ENCODE measurements around the gene MEGF6.
A peak's percentile ranks its signal among the peaks of the same experiment; 100 is the strongest.

The MEGF6 gene

DNA sequence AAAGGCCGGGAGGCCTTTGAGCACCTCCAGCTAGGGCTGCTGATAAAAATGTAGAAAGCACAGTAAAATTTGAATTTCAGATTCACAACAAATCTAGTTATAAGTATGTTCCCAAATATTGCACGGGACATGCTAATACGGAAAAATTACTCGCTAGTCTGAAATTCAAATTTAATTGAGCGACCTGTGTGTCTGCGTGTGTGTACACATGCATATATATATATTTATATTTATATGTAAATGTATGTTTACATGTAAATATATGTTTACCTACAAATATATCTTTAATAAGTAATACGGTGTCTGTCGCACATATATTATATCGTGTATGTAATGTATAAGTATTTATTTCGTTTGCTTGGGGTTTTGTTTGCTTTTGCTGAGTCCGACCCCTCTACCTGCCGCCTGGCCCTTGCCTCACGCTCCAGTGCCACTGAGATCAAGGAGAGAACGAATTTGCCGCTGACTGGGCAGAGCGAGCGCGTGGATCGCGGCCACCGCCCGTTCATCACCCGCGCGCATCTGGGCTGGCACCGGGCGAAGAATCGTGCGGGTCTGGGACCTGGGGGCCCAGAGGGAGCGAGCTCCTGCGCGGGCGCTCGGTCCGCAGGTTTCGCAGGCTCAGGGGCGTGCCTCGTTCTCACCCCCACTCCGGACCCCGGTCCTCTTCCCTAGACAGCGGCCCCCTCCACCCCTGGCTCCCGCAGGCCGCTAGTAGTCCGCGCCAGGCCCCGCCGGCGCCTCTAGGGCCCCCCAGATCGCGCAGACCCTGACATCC is 39.1 kb upstream of the MEGF6 start:
- H3K4me3 ChIP-seq (ENCODE audit: low read length): no peak overlapping the region
- TF ChIP-seq ZNF274 (IDR thresholded peaks at IDR 0.05; ENCODE audit: low read depth, low read length): no peak

DNA sequence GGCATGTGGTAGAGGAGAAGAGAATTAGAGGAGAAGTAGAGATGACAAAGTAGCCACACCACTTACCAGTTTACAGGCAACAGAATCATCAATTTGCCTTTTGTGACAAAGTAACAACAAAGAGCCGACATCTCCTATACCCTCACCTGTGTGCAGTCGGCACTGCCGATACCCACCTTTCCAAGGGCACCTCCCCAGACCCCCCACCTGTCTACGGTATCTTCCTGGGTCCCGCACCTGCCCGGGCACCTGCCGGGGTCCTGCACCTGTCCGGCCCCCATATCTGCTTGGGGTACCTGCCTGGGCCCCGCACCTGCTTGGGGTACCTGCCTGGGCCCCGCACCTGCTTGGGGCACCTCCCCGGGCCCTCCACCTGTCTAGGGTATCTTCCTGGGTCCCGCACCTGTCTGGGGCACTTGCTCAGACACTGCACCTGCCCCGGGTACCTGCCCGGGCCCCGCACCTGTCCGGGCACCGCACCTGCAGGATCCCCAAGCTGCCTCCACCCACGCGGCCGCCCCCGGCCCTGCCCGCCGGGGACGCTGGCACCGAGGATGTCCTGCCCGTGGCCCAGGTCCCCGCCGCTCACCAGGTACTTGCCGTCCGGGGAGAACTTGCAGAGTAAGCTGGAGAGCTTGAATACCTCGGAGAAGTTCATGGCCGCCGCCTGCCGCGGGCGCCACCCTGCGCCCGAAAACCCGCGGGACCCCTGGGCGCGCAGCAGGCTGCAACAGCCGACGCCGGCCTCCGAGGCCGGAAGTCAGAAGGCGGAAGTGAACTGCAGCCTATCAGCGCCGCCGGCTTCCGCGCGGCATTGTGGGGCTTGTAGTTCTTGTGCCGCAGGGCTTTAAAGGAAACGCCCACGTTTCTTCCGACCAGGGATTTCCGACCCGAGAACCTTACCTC is 38.3 kb upstream of the MEGF6 start, which contains the start of gene WRAP73:
WRAP73 (minus strand) TSS at position 762 of the 906 bp plus-strand sequence; CDS start at position 658, 104 bp downstream.
- H3K4me3 ChIP-seq (ENCODE audit: low read length): peak within 1 kb of the TSS; percentile 86
- TF ChIP-seq ZNF274 (IDR thresholded peaks at IDR 0.05; ENCODE audit: low read depth, low read length): no peak

DNA sequence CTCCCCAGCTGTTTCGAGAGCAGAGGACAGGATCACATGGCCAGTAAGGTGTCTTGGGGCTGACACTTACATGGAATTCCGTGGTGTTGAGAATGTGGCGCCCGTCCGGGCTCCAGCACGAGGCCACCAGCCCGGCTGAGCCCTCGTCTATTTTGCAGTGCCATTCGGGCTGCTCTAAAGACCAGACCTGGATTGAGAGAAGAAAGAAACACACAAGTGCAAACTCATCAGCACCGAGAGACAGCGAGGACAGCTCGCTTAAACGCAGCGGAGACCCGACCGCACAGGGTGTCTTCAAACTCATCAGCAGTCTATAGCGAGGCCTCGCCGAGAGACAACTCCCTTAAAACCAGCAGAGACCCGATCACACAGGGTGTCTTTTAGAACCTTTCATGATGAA is 35.3 kb upstream of the MEGF6 start:
- TF ChIP-seq ZNF274 (IDR thresholded peaks at IDR 0.05; ENCODE audit: low read depth, low read length): no peak
- no peak overlapping the region for H3K4me3 ChIP-seq (ENCODE audit: low read length)

DNA sequence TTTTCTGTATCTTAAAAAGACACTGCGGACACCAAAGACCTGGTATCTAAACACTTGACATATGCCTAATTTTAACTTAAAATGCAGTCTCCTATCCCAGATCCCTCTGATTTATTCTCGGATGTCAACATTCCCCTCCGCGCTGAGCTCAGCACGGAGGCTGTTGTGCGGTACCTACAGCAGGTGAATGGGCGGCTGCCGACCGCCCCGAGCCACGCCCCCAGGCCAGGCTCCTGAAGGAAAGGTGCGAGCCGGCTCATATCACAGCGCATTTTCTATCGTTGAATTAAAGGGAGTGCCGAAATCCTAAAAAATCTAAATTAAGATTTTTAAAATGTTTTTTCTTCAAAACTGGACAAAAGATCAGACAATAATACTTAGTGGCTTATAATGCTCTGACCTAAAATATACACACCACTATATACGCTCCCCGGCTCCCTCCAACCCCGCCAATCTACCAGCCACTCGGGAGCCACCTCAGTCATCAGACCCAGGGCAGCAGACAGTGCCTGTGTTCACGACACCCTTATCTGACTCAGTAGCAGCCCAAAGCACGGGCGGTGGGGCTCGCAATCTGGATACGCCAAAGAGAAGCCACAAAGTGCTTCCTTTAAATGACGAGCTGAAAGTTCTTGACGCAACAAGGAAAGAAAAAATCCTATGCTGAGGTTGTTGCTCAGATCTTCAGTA is 34.5 kb upstream of the MEGF6 start:
- no peak overlapping the region for H3K4me3 ChIP-seq (ENCODE audit: low read length)
- TF ChIP-seq ZNF274 (IDR thresholded peaks at IDR 0.05; ENCODE audit: low read depth, low read length): no peak

DNA sequence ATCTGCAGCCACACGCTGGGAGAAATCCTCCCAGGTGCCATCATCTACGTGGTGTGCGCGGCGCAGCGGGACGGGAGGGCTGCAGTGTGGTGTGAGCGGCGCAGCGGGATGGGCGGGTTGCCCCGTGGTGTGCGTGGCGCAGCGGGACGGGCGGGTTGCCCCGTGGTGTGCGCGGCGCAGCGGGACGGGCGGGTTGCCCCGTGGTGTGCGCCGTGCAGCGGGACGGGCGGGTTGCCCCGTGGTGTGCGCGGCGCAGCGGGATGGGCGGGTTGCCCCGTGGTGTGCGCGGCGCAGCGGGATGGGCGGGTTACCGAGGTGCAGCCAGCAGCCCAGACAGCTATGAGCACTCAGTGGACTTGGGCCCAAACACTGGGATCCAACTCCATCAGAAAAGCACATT is 33.9 kb upstream of the MEGF6 start:
- no peak for TF ChIP-seq ZNF274 (IDR thresholded peaks at IDR 0.05; ENCODE audit: low read depth, low read length)
- H3K4me3 ChIP-seq (ENCODE audit: low read length): no peak overlapping the region

DNA sequence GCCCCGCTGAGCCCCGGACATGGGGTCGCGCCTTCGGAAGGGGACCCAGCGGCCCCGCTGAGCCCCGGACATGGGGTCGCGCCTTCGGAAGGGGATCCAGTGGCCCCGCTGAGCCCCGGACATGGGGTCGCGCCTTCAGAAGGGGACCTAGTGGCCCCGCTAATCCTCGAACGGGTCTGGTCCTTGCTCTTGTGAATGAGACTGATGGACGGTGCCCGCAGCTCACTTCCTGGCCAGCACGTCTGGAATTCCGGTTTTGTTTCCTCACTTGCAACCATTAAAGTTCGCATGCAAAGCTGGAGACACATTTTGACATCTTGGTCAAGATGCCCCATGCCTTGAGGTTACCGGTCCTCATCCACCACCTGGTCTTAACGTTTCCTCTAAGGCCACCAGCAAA is 33.0 kb upstream of the MEGF6 start:
- TF ChIP-seq ZNF274 (IDR thresholded peaks at IDR 0.05; ENCODE audit: low read depth, low read length): no peak
- H3K4me3 ChIP-seq (ENCODE audit: low read length): no peak overlapping the region

DNA sequence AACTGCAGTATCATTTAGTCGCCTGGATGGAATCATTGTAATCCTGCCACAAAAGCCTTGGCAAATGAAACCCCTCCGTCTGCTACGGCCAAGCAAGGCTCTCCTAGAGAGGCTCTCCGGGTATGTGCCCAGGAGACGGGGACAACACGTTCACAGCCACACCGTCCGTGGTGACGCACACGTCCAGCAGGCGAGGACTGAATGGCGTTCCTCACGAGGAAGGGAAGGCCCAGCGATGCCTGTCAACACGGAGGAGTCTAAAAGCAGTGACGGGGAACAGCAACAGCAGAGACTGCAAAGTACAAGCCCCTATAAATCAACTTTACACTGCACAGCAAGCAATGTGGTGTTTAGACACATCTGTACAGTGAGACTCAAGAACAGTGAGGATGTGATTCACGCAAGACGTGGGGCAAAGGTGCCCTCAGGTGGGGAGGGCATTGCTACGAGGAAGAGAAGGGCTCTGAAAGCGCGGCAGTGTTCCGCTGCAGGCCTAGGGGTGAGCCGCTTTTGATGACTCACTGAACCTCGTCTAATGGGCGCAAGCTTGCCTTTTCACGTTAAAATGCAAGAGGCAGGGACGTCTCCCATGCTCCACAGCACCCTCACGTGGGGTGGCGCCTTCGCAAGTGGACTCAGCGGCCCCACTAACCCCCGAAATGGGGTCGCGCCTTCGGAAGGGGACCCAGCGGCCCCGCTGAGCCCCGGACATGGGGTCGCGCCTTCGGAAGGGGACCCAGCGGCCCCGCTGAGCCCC is 31.8 kb upstream of the MEGF6 start:
- no peak for TF ChIP-seq ZNF274 (IDR thresholded peaks at IDR 0.05; ENCODE audit: low read depth, low read length)
- no peak overlapping the region for H3K4me3 ChIP-seq (ENCODE audit: low read length)

DNA sequence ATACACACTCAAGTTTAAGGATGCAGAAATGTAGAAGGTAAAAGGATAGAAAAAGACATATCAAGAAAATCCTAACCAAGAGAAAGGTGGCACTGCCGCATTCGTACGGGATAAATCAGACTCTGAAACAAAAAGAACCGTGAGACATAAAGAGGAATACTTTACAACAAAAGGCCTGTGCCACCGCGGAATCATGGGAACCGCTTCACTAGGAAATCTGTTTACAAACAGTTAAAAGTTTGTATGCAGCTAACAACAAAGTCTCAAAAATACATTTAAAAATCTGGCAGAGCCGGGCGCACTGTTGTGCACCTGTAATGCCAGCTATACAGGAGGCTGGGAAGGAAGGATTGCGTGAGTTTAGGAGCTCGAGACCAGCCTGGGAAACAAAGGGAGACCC is 30.5 kb upstream of the MEGF6 start:
- TF ChIP-seq ZNF274 (IDR thresholded peaks at IDR 0.05; ENCODE audit: low read depth, low read length): no peak
- no peak overlapping the region for H3K4me3 ChIP-seq (ENCODE audit: low read length)

DNA sequence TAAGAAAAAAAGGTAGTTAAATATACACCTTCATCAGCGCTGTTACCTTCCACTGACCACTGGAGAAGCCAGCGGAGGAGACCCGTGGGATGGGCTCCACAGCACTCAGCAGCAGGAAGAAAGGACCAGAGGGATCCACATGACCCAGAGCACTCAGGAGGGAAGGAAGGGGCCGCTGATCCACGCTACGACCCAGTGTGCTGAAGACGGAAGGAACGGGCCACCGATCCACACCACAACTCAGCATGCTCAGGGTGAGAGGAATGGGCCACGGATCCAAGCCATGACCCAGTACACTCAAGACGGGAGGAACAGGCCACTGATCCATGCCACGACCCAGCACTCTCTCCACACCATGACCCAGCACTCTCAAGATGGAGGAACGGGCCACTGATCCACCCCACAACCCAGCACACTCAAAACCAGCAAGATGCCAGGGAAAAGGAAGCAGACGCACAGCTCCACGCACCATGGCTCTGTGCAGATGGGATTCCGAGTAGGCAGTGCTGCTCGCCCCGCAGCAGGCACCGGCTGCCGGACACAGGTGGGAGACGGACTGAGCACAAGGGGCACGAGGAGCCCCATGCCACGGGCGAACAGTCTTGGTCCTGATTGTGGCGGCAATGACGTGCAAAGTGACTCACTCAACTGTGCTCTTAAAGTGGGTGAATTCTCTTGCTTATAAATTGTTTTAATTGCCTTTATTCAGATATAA is 29.9 kb upstream of the MEGF6 start:
- TF ChIP-seq ZNF274 (IDR thresholded peaks at IDR 0.05; ENCODE audit: low read depth, low read length): no peak

DNA sequence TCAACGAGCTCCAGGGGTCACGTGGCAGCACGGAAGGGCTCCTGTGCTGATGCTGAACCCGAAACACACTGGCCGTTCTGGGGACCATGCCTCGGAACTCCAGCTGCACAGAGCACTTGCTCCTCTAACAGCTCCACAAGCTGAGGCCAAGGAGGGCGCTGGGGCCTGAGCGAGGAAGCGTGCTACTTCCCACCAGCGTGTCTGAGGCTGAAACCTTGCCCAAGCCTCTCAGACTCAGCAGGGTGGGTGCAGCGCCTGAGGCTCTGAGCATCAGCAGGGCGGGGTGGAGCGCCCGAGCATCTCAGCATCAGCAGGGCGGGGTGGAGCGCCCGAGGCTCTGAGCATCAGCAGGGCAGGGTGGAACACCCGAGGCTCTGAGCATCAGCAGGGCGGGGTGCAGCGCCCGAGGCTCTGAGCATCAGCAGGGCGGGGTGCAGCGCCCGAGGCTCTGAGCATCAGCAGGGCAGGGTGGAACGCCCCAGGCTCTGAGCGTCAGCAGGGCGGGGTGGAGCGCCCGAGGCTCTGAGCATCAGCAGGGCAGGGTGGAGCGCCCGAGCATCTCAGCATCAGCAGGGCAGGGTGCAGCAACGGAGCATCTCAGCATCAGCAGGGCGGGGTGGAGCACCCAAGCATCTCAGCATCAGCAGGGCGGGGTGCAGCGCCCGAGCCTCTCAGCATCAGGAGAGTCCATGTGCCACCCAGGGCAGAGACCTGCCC is 29.0 kb upstream of the MEGF6 start:
- H3K4me3 ChIP-seq (ENCODE audit: low read length): no peak overlapping the region
- TF ChIP-seq ZNF274 (IDR thresholded peaks at IDR 0.05; ENCODE audit: low read depth, low read length): no peak

More for the DNA sequence above, 29.9 kb upstream of the MEGF6 start:
- H3K4me3 ChIP-seq (ENCODE audit: low read length): no peak overlapping the region

DNA sequence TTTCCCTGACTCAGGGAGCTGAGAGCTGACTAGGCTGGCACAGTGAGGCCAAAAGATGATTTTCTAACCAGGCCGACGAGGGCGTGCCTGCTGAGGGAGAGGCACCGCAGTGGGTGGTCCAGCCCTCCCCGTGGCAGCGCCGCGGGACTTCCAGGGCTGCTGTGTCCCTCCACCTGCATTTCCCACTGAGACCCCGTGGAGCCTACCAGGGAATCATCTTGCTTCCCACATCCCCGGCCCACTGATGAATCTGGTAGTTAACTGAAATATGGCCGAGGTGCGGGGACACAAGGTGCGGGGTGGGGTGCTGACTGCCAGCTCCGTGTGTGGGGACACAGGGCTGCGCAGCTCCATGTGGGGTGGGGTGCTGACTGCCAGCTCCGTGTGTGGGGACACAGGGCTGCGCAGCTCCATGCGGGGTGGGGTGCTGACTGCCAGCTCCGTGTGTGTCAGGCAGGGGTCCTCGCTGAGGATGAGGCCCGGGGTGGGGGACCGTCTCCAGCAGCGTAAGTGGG is 28.1 kb upstream of the MEGF6 start:
- no peak for TF ChIP-seq ZNF274 (IDR thresholded peaks at IDR 0.05; ENCODE audit: low read depth, low read length)
- no peak overlapping the region for H3K4me3 ChIP-seq (ENCODE audit: low read length)

DNA sequence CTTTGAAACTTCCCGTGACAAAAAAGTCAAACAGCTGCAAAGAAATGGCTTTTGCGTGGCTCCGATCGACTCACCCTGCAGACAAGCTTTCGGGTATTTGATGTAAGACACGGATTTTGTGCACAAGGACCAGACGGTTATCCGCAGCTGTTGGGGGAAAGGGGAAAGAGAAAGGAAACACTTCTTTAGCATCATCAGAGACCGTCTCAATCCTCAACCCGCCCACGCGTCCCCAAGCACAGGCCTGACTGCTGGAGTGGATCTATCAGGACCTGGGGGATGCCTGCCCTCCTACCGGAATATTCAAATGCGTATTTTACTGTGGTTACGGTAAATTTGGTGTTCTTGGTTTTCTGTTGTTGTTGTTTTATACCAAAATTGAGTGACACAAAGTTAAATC is 27.4 kb upstream of the MEGF6 start:
- no peak overlapping the region for H3K4me3 ChIP-seq (ENCODE audit: low read length)
- TF ChIP-seq ZNF274 (IDR thresholded peaks at IDR 0.05; ENCODE audit: low read depth, low read length): no peak

Measured in GM08714 (cell line).